H9 (cell line): Measurements from ENCODE around the gene MED27. TPM values are rescaled to one million over a fixed set of nuclear protein-coding genes. Genes with fewer than 3 reads are reported as not detected.

Experiments used
- DNase-seq: peaks from one replicate; pipeline ENCODE4 v3.0.0-alpha.2; 2017
- H2AFZ ChIP-seq: one replicate; pipeline ENCODE4 v1.6.1; 2013; ENCODE audit warnings: mild to moderate bottlenecking, low read length, control low read depth, moderate library complexity
- H2AK5ac ChIP-seq: 2 replicates; pipeline ENCODE4 v1.6.1; 2013; ENCODE audit warnings: low read length, control low read depth, mixed read lengths; ENCODE audit not compliant: insufficient read length
- H2BK120ac ChIP-seq: one replicate; pipeline ENCODE4 v1.6.1; 2013; ENCODE audit warnings: low read depth, mild to moderate bottlenecking, low read length, control low read depth, inconsistent platforms; ENCODE audit not compliant: poor library complexity, severe bottlenecking
- H2BK12ac ChIP-seq: 2 replicates; pipeline ENCODE4 v1.6.1; 2013; ENCODE audit warnings: low read length, control low read depth, mixed read lengths, low read depth; ENCODE audit not compliant: insufficient read length
- H2BK15ac ChIP-seq: 2 replicates; pipeline ENCODE4 v1.6.1; 2013; ENCODE audit warnings: low read depth, low read length, control low read depth
- H2BK20ac ChIP-seq: one replicate; pipeline ENCODE4 v1.6.1; 2013; ENCODE audit warnings: low read depth, mild to moderate bottlenecking, low read length, control low read depth, inconsistent platforms; ENCODE audit not compliant: poor library complexity, severe bottlenecking
- H2BK5ac ChIP-seq: 2 replicates; pipeline ENCODE4 v1.6.1; 2013; ENCODE audit warnings: low read length, control low read depth, mixed read lengths; ENCODE audit not compliant: insufficient read length
- H3K14ac ChIP-seq: 2 replicates; pipeline ENCODE4 v1.6.1; 2013; ENCODE audit warnings: low read length, control low read depth; ENCODE audit not compliant: insufficient read depth
- H3K18ac ChIP-seq: 2 replicates; pipeline ENCODE4 v1.6.1; 2013; ENCODE audit warnings: low read depth, mild to moderate bottlenecking, mixed read lengths, low read length, control low read depth; ENCODE audit not compliant: insufficient read length
- H3K23ac ChIP-seq: 2 replicates; pipeline ENCODE4 v1.6.1; 2013; ENCODE audit warnings: low read length, control low read depth, mixed read lengths, low read depth; ENCODE audit not compliant: insufficient read length
- H3K23me2 ChIP-seq: 2 replicates; pipeline ENCODE4 v1.6.1; 2013; ENCODE audit warnings: low read depth, mild to moderate bottlenecking, mixed read lengths, low read length, control low read depth; ENCODE audit not compliant: insufficient read length, poor library complexity, severe bottlenecking
- H3K27ac ChIP-seq: 2 replicates; pipeline ENCODE4 v1.5.1; 2013; ENCODE audit warnings: low read length, control low read depth, mixed read lengths, low read depth; ENCODE audit not compliant: insufficient read length
- H3K27me3 ChIP-seq: 2 replicates; pipeline ENCODE4 v1.6.1; 2013; ENCODE audit warnings: low read length, control low read depth, inconsistent platforms; ENCODE audit not compliant: insufficient read depth
- H3K4ac ChIP-seq: 2 replicates; pipeline ENCODE4 v1.6.1; 2013; ENCODE audit warnings: low read depth, mild to moderate bottlenecking, control low read depth, inconsistent platforms, low read length, moderate library complexity
- H3K4me1 ChIP-seq: 2 replicates; pipeline ENCODE4 v1.6.1; 2013; ENCODE audit warnings: low read length, control low read depth, inconsistent platforms; ENCODE audit not compliant: insufficient read depth
- H3K4me2 ChIP-seq: 2 replicates; pipeline ENCODE4 v1.6.1; 2013; ENCODE audit warnings: low read length, control low read depth, mixed read lengths; ENCODE audit not compliant: insufficient read length, insufficient read depth
- H3K56ac ChIP-seq: 2 replicates; pipeline ENCODE4 v1.6.1; 2013; ENCODE audit warnings: low read depth, mild to moderate bottlenecking, mixed read lengths, low read length, control low read depth; ENCODE audit not compliant: insufficient read length
- H3K79me1 ChIP-seq: 2 replicates; pipeline ENCODE4 v1.6.1; 2013; ENCODE audit warnings: low read depth, mild to moderate bottlenecking, moderate library complexity, low read length, control low read depth, inconsistent platforms; ENCODE audit not compliant: insufficient read depth, poor library complexity, severe bottlenecking
- H3K79me2 ChIP-seq: 2 replicates; pipeline ENCODE4 v1.6.1; 2013; ENCODE audit warnings: low read length, control low read depth, inconsistent platforms; ENCODE audit not compliant: insufficient read depth
- H3K9ac ChIP-seq: 2 replicates; pipeline ENCODE4 v1.6.1; 2013; ENCODE audit warnings: low read length, control low read depth, mixed read lengths; ENCODE audit not compliant: insufficient read length; ENCODE audit errors: extremely low read depth
- H3K9me3 ChIP-seq: one replicate; pipeline ENCODE4 v1.6.1; 2013; ENCODE audit warnings: low read depth, low read length, inconsistent platforms; ENCODE audit not compliant: control insufficient read depth
- H3T11ph ChIP-seq: one replicate; pipeline ENCODE4 v1.6.1; 2013; ENCODE audit warnings: mild to moderate bottlenecking, low read length, control low read depth, inconsistent platforms
- H4K20me1 ChIP-seq: one replicate; pipeline ENCODE4 v1.6.1; 2013; ENCODE audit not compliant: control insufficient read depth, insufficient read length, insufficient read depth
- H4K5ac ChIP-seq: 2 replicates; pipeline ENCODE4 v1.6.1; 2013; ENCODE audit warnings: low read depth, mild to moderate bottlenecking, mixed read lengths, low read length, control low read depth; ENCODE audit not compliant: insufficient read length
- H4K8ac ChIP-seq: replicated peaks from 2 replicates; pipeline ENCODE4 v1.6.1; 2013; ENCODE audit warnings: low read length, control low read depth, mixed read lengths, low read depth; ENCODE audit not compliant: insufficient read length
- H4K91ac ChIP-seq: 2 replicates; pipeline ENCODE4 v1.6.1; 2013; ENCODE audit warnings: low read depth, mild to moderate bottlenecking, moderate library complexity, mixed read lengths, low read length, control low read depth; ENCODE audit not compliant: insufficient read length
- H3K27ac Mint-ChIP-seq, 3 experiments: 2 replicates in 2 of 3; 3 replicates in 1 of 3; pipeline ENCODE4 v1.8.0; 2020 to 2021; ENCODE audit warnings: mixed read lengths in 3 of 3, mild to moderate bottlenecking in 1 of 3, moderate library complexity in 1 of 3
- H3K27me3 Mint-ChIP-seq: 2 replicates; pipeline ENCODE4 v1.8.0; 2021; ENCODE audit warnings: low read depth, mild to moderate bottlenecking, moderate library complexity, mixed read lengths
- H3K36me3 Mint-ChIP-seq, 3 experiments: 2 replicates in 2 of 3; 3 replicates in 1 of 3; pipeline ENCODE4 v1.8.0; 2020 to 2021; ENCODE audit warnings: low read depth in 3 of 3, mixed read lengths in 3 of 3; ENCODE audit not compliant: insufficient read depth in 1 of 3
- H3K4me1 Mint-ChIP-seq, 2 experiments: 2 replicates each; pipeline ENCODE4 v1.8.0; 2020; ENCODE audit warnings: mixed read lengths in 2 of 2
- H3K4me3 Mint-ChIP-seq, 2 experiments: 2 replicates in 1 of 2; 3 replicates in 1 of 2; pipeline ENCODE4 v1.8.0; 2020 to 2021; ENCODE audit warnings: mild to moderate bottlenecking in 2 of 2, mixed read lengths in 2 of 2, moderate library complexity in 1 of 2
- H3K9me3 Mint-ChIP-seq, 2 experiments: 2 replicates in 1 of 2; 3 replicates in 1 of 2; pipeline ENCODE4 v1.8.0; 2020; ENCODE audit warnings: mild to moderate bottlenecking in 2 of 2, mixed read lengths in 2 of 2, moderate library complexity in 1 of 2
- CTCF ChIP-seq: fragments of 200-600 bp; sonication (generic); conservative IDR thresholded peaks from 3 replicates; pipeline ENCODE4 v1.8.0; 2021; ENCODE audit warnings: antibody characterized with exemption, mild to moderate bottlenecking
- total RNA-seq: library from RNA; stranded (reverse); gene quantifications from 2 replicates; pipeline ENCODE4 v1.2.1, GENCODE V29; 2021

Gene MED27
- total RNA-seq, 1 experiment from 2014 or later: 33.5 TPM

DNA sequence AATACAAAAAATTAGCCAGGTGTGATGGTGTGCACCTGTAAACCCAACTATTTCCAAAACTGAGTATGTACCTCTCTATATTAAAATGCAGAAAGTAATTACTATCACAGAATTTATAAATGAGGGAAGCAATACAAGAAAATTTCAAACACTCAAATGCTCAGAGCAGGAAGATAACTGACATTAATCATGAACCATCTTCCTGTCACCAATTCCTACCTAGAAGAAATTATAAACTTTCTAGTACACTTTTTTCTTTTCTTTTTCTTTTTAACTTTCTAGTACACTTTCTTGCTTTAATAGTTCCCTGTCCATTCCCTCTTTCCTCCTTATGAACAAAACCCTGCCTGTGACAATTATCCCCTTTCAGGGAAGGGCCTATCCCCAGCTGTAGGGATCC is 106.8 kb downstream of the MED27 start:
- Histone ChIP-seq H2BK15ac (no peak overlapping the region), H3K9ac (no peak overlapping the region), H3K79me1 (no peaks in the 10 kb centered on the region), H3K4me2 (no peak overlapping the region), H2AK5ac (no peak overlapping the region), H3K23ac (no peak overlapping the region), H3K18ac (no peak overlapping the region), H4K20me1 (no peaks in the 10 kb centered on the region), H4K5ac (no peak overlapping the region), H3K27me3 (no peaks in the 10 kb centered on the region), H3K79me2 (no peaks in the 10 kb centered on the region), H2BK12ac (no peak overlapping the region), H3K4ac (no peak overlapping the region), H3K14ac (no peak overlapping the region), H2BK5ac (no peak overlapping the region), H3T11ph (no peak overlapping the region), H2BK20ac (no peak overlapping the region), H4K8ac (no peak overlapping the region), H3K4me1 (no peaks in the 10 kb centered on the region), H3K23me2 (no peaks in the 10 kb centered on the region), H2AFZ (no peak overlapping the region), H3K9me3 (no peaks in the 10 kb centered on the region), H2BK120ac (no peak overlapping the region), H4K91ac (no peak overlapping the region), H3K27ac (no peak overlapping the region), H3K56ac (no peak overlapping the region)
- Mint-ChIP-seq H3K36me3 (0 out of 7 replicates have a peak, but pooled peaks cover 0 to 2% (median 0%) of the 10 kb centered on the region in 3 experiments), H3K4me1 (peaks cover 0 to 4% of the 10 kb centered on the region in 2 experiments; a peak in 2 of 4 replicates), H3K9me3 (no peaks in the 10 kb centered on the region), H3K4me3 (no peak overlapping the region), H3K27me3 (no peaks in the 10 kb centered on the region; the same call in 1 of the 2 replicates), H3K27ac (peak overlapping the region in 1 of 3 experiments; percentile 80; a peak in 2 of 7 replicates)
- DNase-seq: no peak
- no peak for TF ChIP-seq CTCF
